ENCODE data around the gene KIAA1549.

Gene KIAA1549

GRCh38 chr7:138974675-138975292 lies 6.4 kb downstream of the KIAA1549 start:
- DNase-seq = no peak

GRCh38 chr7:138974103-138974502 lies 7.1 kb downstream of the KIAA1549 start:
- DNase-seq = no peak

- no peak for DNase-seq
Measured at GRCh38 chr7:138970952-138971351, 10.2 kb downstream of the KIAA1549 start.

- DNase-seq = no peak
Measured at GRCh38 chr7:138970446-138970845, 10.7 kb downstream of the KIAA1549 start.

GRCh38 chr7:138967159-138967558 lies 14.0 kb downstream of the KIAA1549 start:
- no peak for DNase-seq

GRCh38 chr7:138964624-138965436 lies 16.4 kb downstream of the KIAA1549 start:
- no peak for DNase-seq

- DNase-seq = no peak
Measured at GRCh38 chr7:138963675-138964074, 17.5 kb downstream of the KIAA1549 start.

- DNase-seq = peak; percentile 18 to 48
Measured at GRCh38 chr7:138962561-138963270, 18.5 kb downstream of the KIAA1549 start.

GRCh38 chr7:138961159-138961558 lies 20.0 kb downstream of the KIAA1549 start:
- no peak for DNase-seq

GRCh38 chr7:138958391-138958956 lies 22.7 kb downstream of the KIAA1549 start:
- DNase-seq = no peak

GRCh38 chr7:138957753-138958390 lies 23.3 kb downstream of the KIAA1549 start:
- no peak for DNase-seq

- DNase-seq = no peak
Measured at GRCh38 chr7:138957217-138957616, 24.0 kb downstream of the KIAA1549 start.

GRCh38 chr7:138954545-138955475 lies 26.4 kb downstream of the KIAA1549 start:
- DNase-seq = no peak

- DNase-seq = no peak
Measured at GRCh38 chr7:138952791-138953190, 28.4 kb downstream of the KIAA1549 start.

GRCh38 chr7:138951953-138952352 lies 29.2 kb downstream of the KIAA1549 start:
- DNase-seq = no peak

GRCh38 chr7:138949421-138950088 lies 31.6 kb downstream of the KIAA1549 start:
- no peak for DNase-seq

GRCh38 chr7:138948403-138948802 lies 32.8 kb downstream of the KIAA1549 start:
- no peak for DNase-seq

GRCh38 chr7:138945821-138946220 lies 35.4 kb downstream of the KIAA1549 start:
- no peak for DNase-seq

GRCh38 chr7:138945154-138945553 lies 36.0 kb downstream of the KIAA1549 start:
- no peak for DNase-seq

- no peak for DNase-seq
Measured at GRCh38 chr7:138944592-138944991, 36.6 kb downstream of the KIAA1549 start.

GRCh38 chr7:138943061-138943460 lies 38.1 kb downstream of the KIAA1549 start:
- DNase-seq = no peak

All from inflammatory macrophage (primary cell).